SK-N-SH (cell line): ENCODE measurements around the gene ABCA10. TPM values are rescaled to one million over a fixed set of nuclear protein-coding genes. Genes with fewer than 3 reads are reported as not detected.

Experiments
- CTCF ChIA-PET: fragments of 300-600, 350-600 bp; formaldehyde crosslinking; extraction: SDS; loops from one replicate; lab custom pipeline; 2021; lab: Yijun Ruan, JAX
- POLR2A ChIA-PET: fragments of 350-600 bp; sonication (Branson Sonifier 250); formaldehyde crosslinking; extraction: SDS; loops from one replicate; lab custom pipeline; 2020; ENCODE audit warnings: antibody characterized with exemption, inconsistent platforms; lab: Yijun Ruan, JAX
- DNase-seq: peaks from one replicate; pipeline ENCODE4 v3.0.0; 2012
- H2AFZ ChIP-seq: fragments of 200-600 bp; sonication (generic); 2 replicates; pipeline ENCODE4 v1.8.1; 2016; ENCODE audit warnings: antibody characterized with exemption, mild to moderate bottlenecking, low read depth
- H3F3A ChIP-seq: fragments of 200-600 bp; sonication (generic); replicated peaks from 2 replicates; pipeline ENCODE3; 2016; ENCODE audit warnings: antibody characterized with exemption, mild to moderate bottlenecking; ENCODE audit not compliant: insufficient read depth
- H3K27ac ChIP-seq, 2 experiments: fragments of 200-500 bp in 1 of 2; fragments of 200-600 bp in 1 of 2; sonication (Bioruptor generic) in 1 of 2; sonication (generic), shearing (Covaris generic) in 1 of 2; 2 replicates each; pipeline versions ENCODE4 v1.5.1 to v1.6.1; 2014 to 2016; ENCODE audit warnings: low read depth in 2 of 2, inconsistent platforms in 1 of 2, low read length in 1 of 2, mild to moderate bottlenecking in 1 of 2, mixed read lengths in 1 of 2
- H3K27me3 ChIP-seq: fragments of 200-600 bp; sonication (generic), shearing (Covaris generic); 2 replicates; pipeline ENCODE4 v1.6.1; 2016; ENCODE audit warnings: mixed run types; ENCODE audit not compliant: insufficient read depth
- H3K36me3 ChIP-seq, 2 experiments: fragments of 200-500 bp in 1 of 2; fragments of 200-600 bp in 1 of 2; sonication (Bioruptor generic) in 1 of 2; sonication (generic) in 1 of 2; replicated peaks in 1 of 2; 2 replicates each; pipeline versions ENCODE3 to v1.5.1; 2014 to 2016; ENCODE audit warnings: low read length in 1 of 2, mild to moderate bottlenecking in 1 of 2; ENCODE audit not compliant: insufficient read depth in 2 of 2, control insufficient read depth in 1 of 2
- H3K4me1 ChIP-seq, 2 experiments: fragments of 200-500 bp in 1 of 2; fragments of 200-600 bp in 1 of 2; sonication (Bioruptor generic) in 1 of 2; sonication (generic), shearing (Covaris generic) in 1 of 2; 2 replicates each; pipeline versions ENCODE4 v1.5.1 to v1.6.1; 2014 to 2016; ENCODE audit warnings: low read depth in 1 of 2, low read length in 1 of 2, mixed run types in 1 of 2; ENCODE audit not compliant: insufficient read depth in 2 of 2, control insufficient read depth in 1 of 2
- H3K4me2 ChIP-seq: fragments of 200-600 bp; sonication (generic), shearing (Covaris generic); 2 replicates; pipeline ENCODE4 v1.6.1; 2017; ENCODE audit warnings: mixed run types
- H3K4me3 ChIP-seq, 2 experiments: fragments of 200-500 bp in 1 of 2; fragments of 200-600 bp in 1 of 2; sonication (Bioruptor generic) in 1 of 2; sonication (generic), shearing (Covaris generic) in 1 of 2; 2 replicates each; pipeline versions ENCODE4 v1.5.1 to v1.8.1; 2014 to 2016; ENCODE audit warnings: low read depth in 2 of 2, inconsistent platforms in 1 of 2, low read length in 1 of 2, mild to moderate bottlenecking in 1 of 2, mixed read lengths in 1 of 2, moderate library complexity in 1 of 2
- H3K79me2 ChIP-seq: fragments of 200-600 bp; sonication (generic); 2 replicates; pipeline ENCODE4 v1.8.1; 2017; ENCODE audit warnings: mild to moderate bottlenecking; ENCODE audit not compliant: insufficient read depth
- H3K9ac ChIP-seq: fragments of 200-600 bp; sonication (generic); 2 replicates; pipeline ENCODE4 v1.6.1; 2017; ENCODE audit warnings: mixed run types
- H3K9me2 ChIP-seq: fragments of 200-600 bp; sonication (generic); 2 replicates; pipeline ENCODE4 v1.6.1; 2017; ENCODE audit warnings: mixed run types
- H3K9me3 ChIP-seq: fragments of 200-600 bp; sonication (generic); 2 replicates; pipeline ENCODE4 v1.6.1; 2017; ENCODE audit warnings: mixed run types, mild to moderate bottlenecking, moderate library complexity
- H4K20me1 ChIP-seq: fragments of 200-600 bp; sonication (generic); 2 replicates; pipeline ENCODE4 v1.6.1; 2017; ENCODE audit warnings: mild to moderate bottlenecking, mixed run types; ENCODE audit not compliant: insufficient read depth
- CHD2 ChIP-seq: fragments of 150-350 bp; IDR thresholded peaks from 2 replicates; pipeline ENCODE4 v1.6.1; 2018; ENCODE audit warnings: low read length; ENCODE audit not compliant: partially characterized antibody
- ELF1 ChIP-seq: IDR thresholded peaks from 2 replicates; pipeline ENCODE4 v1.4.0; 2012
- EP300 ChIP-seq, 2 experiments: IDR thresholded peaks; 2 replicates each; pipeline versions ENCODE4 v1.4.0 to v1.6.1; 2012; ENCODE audit warnings: borderline replicate concordance in 1 of 2, low read depth in 1 of 2, low read length in 1 of 2
- FOSL2 ChIP-seq: IDR thresholded peaks from 2 replicates; pipeline ENCODE4 v1.4.0; 2012; ENCODE audit warnings: low read depth, mild to moderate bottlenecking, moderate library complexity, borderline replicate concordance
- FOXJ3 ChIP-seq: sonication (generic); formaldehyde crosslinking; IDR thresholded peaks from 2 replicates; pipeline ENCODE4 v1.5.1; 2020; ENCODE audit warnings: mild to moderate bottlenecking, missing genetic modification reagents
- MAX ChIP-seq: IDR thresholded peaks from 2 replicates; pipeline ENCODE4 v1.4.0; 2012; ENCODE audit warnings: low read depth
- MEF2A ChIP-seq: IDR thresholded peaks from 2 replicates; pipeline ENCODE4 v1.4.0; 2012; ENCODE audit warnings: low read depth, borderline replicate concordance
- MXI1 ChIP-seq: IDR thresholded peaks from 2 replicates; pipeline ENCODE4 v1.6.1; 2012; ENCODE audit warnings: mild to moderate bottlenecking, low read depth, low read length, improper control_type of control experiment
- NFIC ChIP-seq: IDR thresholded peaks from 2 replicates; pipeline ENCODE4 v1.4.0; 2012; ENCODE audit warnings: borderline replicate concordance
- NRF1 ChIP-seq: IDR thresholded peaks from 2 replicates; pipeline ENCODE4 v1.6.1; 2012; ENCODE audit warnings: low read depth, mild to moderate bottlenecking, low read length
- POLR2AphosphoS5 ChIP-seq: IDR thresholded peaks from 2 replicates; pipeline ENCODE4 v1.6.1; 2012; ENCODE audit warnings: low read depth, low read length
- RAD21 ChIP-seq: IDR thresholded peaks from 2 replicates; pipeline ENCODE4 v1.6.1; 2012; ENCODE audit warnings: mild to moderate bottlenecking, low read length
- RXRA ChIP-seq: IDR thresholded peaks from 2 replicates; pipeline ENCODE4 v1.4.0; 2012; ENCODE audit warnings: low read depth, mild to moderate bottlenecking, borderline replicate concordance
- SIN3A ChIP-seq: IDR thresholded peaks from 2 replicates; pipeline ENCODE4 v1.6.1; 2012; ENCODE audit warnings: low read depth, mild to moderate bottlenecking, low read length, moderate library complexity, borderline replicate concordance
- TAF1 ChIP-seq: IDR thresholded peaks from 2 replicates; pipeline ENCODE4 v1.6.1; 2012; ENCODE audit warnings: low read depth, mild to moderate bottlenecking, low read length, moderate library complexity, borderline replicate concordance
- TCF12 ChIP-seq: IDR thresholded peaks from 2 replicates; pipeline ENCODE4 v1.4.0; 2012
- USF1 ChIP-seq: IDR thresholded peaks from 2 replicates; pipeline ENCODE4 v1.4.0; 2012; ENCODE audit warnings: low read depth, borderline replicate concordance
- WGBS: methylation state at CpG from one replicate; pipeline ENCODE4 v1.1.6; 2017; ENCODE audit warnings: low lambda C conversion rate; 5-methylcytosine and 5-hydroxymethylcytosine counted together
- polyA plus RNA-seq, 3 experiments: library from polyadenylated mRNA; depleted of rRNA; stranded (reverse); fragments of >200 nt; gene quantifications; 2 replicates each; pipeline ENCODE4 v1.2.3, GENCODE V29; 2012
- TF ChIP-seq, protein P1 (sequence below): IDR thresholded peaks from 2 replicates; pipeline ENCODE4 v1.4.0; 2012; ENCODE audit warnings: low read depth, borderline replicate concordance
- TF ChIP-seq, protein P2 (sequence below): IDR thresholded peaks from 2 replicates; pipeline ENCODE4 v1.6.1; 2012; ENCODE audit warnings: mild to moderate bottlenecking, low read depth, low read length, moderate library complexity
- TF ChIP-seq, protein P3 (sequence below): fragments of 150-350 bp; IDR thresholded peaks from 2 replicates; pipeline ENCODE4 v1.6.1; 2017; ENCODE audit warnings: antibody characterized with exemption, low read length, low read depth, borderline replicate concordance

Gene ABCA10
- polyA plus RNA-seq, 1 of the 3 experiments (the other 2 are of a cell fraction): 0.07 TPM

DNA sequence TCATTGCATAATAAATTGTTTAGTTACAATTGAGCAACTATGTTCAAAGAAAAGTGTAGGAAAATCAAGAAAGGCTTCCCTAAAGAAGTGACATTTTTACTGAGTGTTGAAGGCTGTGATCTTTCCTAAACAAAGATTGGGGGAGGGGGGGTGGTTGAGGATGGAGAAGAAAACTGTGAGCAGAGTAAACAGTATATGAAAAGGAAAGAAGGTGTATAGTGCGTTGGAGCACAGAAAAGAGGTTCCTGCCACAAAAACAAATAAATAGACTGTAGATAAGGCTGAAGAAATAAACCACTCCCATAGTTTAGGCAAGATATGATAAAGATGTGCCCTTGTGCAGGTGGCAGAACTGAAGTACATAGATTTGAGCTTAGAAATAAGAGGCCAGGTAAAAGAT lies 8.5 kb downstream of the ABCA10 start:
- WGBS: 5% methylated on average over 1 of the region's 1 CpG
- no peak overlapping the region for H3K4me3 ChIP-seq
- H3K27ac ChIP-seq: no peak overlapping the region
- TF ChIP-seq MAX: no peak
- no peak for TF ChIP-seq MXI1
- no peak for TF ChIP-seq MEF2A
- TF ChIP-seq FOSL2: no peak
- TF ChIP-seq EP300 (IDR thresholded peaks at IDR 0.05; ENCODE audit: borderline replicate concordance in 1 of 2, low read depth in 1 of 2, low read length in 1 of 2): no peak
- no peak for TF ChIP-seq RAD21
- TF ChIP-seq ELF1: no peak
- TF ChIP-seq SIN3A: no peak
- TF ChIP-seq, protein P1, sequence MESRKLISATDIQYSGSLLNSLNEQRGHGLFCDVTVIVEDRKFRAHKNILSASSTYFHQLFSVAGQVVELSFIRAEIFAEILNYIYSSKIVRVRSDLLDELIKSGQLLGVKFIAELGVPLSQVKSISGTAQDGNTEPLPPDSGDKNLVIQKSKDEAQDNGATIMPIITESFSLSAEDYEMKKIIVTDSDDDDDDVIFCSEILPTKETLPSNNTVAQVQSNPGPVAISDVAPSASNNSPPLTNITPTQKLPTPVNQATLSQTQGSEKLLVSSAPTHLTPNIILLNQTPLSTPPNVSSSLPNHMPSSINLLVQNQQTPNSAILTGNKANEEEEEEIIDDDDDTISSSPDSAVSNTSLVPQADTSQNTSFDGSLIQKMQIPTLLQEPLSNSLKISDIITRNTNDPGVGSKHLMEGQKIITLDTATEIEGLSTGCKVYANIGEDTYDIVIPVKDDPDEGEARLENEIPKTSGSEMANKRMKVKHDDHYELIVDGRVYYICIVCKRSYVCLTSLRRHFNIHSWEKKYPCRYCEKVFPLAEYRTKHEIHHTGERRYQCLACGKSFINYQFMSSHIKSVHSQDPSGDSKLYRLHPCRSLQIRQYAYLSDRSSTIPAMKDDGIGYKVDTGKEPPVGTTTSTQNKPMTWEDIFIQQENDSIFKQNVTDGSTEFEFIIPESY: no peak
- TF ChIP-seq TCF12: no peak
- TF ChIP-seq, protein P2, sequence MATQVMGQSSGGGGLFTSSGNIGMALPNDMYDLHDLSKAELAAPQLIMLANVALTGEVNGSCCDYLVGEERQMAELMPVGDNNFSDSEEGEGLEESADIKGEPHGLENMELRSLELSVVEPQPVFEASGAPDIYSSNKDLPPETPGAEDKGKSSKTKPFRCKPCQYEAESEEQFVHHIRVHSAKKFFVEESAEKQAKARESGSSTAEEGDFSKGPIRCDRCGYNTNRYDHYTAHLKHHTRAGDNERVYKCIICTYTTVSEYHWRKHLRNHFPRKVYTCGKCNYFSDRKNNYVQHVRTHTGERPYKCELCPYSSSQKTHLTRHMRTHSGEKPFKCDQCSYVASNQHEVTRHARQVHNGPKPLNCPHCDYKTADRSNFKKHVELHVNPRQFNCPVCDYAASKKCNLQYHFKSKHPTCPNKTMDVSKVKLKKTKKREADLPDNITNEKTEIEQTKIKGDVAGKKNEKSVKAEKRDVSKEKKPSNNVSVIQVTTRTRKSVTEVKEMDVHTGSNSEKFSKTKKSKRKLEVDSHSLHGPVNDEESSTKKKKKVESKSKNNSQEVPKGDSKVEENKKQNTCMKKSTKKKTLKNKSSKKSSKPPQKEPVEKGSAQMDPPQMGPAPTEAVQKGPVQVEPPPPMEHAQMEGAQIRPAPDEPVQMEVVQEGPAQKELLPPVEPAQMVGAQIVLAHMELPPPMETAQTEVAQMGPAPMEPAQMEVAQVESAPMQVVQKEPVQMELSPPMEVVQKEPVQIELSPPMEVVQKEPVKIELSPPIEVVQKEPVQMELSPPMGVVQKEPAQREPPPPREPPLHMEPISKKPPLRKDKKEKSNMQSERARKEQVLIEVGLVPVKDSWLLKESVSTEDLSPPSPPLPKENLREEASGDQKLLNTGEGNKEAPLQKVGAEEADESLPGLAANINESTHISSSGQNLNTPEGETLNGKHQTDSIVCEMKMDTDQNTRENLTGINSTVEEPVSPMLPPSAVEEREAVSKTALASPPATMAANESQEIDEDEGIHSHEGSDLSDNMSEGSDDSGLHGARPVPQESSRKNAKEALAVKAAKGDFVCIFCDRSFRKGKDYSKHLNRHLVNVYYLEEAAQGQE: no peak
- no peak for TF ChIP-seq TAF1
- TF ChIP-seq FOXJ3 (CRISPR knock-in tag): no peak
- no peak for TF ChIP-seq CHD2
- TF ChIP-seq, protein P3, sequence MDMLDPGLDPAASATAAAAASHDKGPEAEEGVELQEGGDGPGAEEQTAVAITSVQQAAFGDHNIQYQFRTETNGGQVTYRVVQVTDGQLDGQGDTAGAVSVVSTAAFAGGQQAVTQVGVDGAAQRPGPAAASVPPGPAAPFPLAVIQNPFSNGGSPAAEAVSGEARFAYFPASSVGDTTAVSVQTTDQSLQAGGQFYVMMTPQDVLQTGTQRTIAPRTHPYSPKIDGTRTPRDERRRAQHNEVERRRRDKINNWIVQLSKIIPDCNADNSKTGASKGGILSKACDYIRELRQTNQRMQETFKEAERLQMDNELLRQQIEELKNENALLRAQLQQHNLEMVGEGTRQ: no peak
- TF ChIP-seq POLR2AphosphoS5: no peak
- no peak for TF ChIP-seq NFIC
- no peak for TF ChIP-seq RXRA
- TF ChIP-seq USF1: no peak
- TF ChIP-seq NRF1: no peak
- TF ChIP-seq, all 33 proteins: peak for 0
- 0 out of 2 replicates have a peak overlapping the region, but pooled peaks have one; percentile 11 for H3K4me2 ChIP-seq
- H3F3A ChIP-seq: no peaks in the 10 kb centered on the region
- no peak for DNase-seq
- no peak overlapping the region for H2AFZ ChIP-seq
- H3K79me2 ChIP-seq: no peaks in the 10 kb centered on the region
- no peaks in the 10 kb centered on the region for H3K9me2 ChIP-seq
- H3K9me3 ChIP-seq: no peaks in the 10 kb centered on the region
- no peaks in the 10 kb centered on the region for H3K4me1 ChIP-seq
- no peaks in the 10 kb centered on the region; the same call in 1 of the 2 replicates for H3K27me3 ChIP-seq
- no peaks in the 10 kb centered on the region for H4K20me1 ChIP-seq
- no peaks in the 10 kb centered on the region for H3K36me3 ChIP-seq
- CTCF ChIA-PET: interaction anchor here (0.9 to 2.5 kb wide), 3 partner anchors 14 to 15 kb away, joined by 3 to 10 read pairs (median 3); no protein-coding TSS in a partner anchor
- POLR2A ChIA-PET: no interaction called here
- no peak overlapping the region for H3K9ac ChIP-seq
